B cell (primary cell): ENCODE results near the gene LRRN4CL. TPM values are rescaled to one million over a fixed set of nuclear protein-coding genes. Genes with fewer than 3 reads are reported as not detected.

ENCODE experiments used
- ATAC-seq: fragments of 200-7000 bp; cut with Tn5 transposase; one replicate; pipeline ENCODE4 v1.10.0; 2021; ENCODE audit warnings: low read depth, mild to moderate bottlenecking, moderate number of reproducible peaks, moderate library complexity
- CTCF ChIA-PET: fragments of 350-600 bp; sonication (Branson Sonifier 250); formaldehyde crosslinking; loops from one replicate; lab custom pipeline; 2021; ENCODE audit warnings: antibody characterized with exemption, inconsistent platforms; lab: Charles Lee
- POLR2A ChIA-PET: fragments of 350-600 bp; sonication (Branson Sonifier 250); formaldehyde crosslinking; loops from one replicate; lab custom pipeline; 2021; ENCODE audit warnings: antibody characterized with exemption; lab: Charles Lee
- DNase-seq: peaks from one replicate; pipeline ENCODE4 v3.0.0; 2013
- H2AFZ ChIP-seq: 2 replicates; pipeline ENCODE4 v1.6.1; 2012; ENCODE audit warnings: mild to moderate bottlenecking, low read depth, low read length; ENCODE audit not compliant: insufficient read depth, poor library complexity, severe bottlenecking
- H3K27ac ChIP-seq, 2 donors: 1 replicate in 1 of 2; 2 replicates in 1 of 2; pipeline ENCODE4 v1.5.1; 2012 to 2013; ENCODE audit warnings: low read length in 2 of 2, mild to moderate bottlenecking in 2 of 2, moderate library complexity in 1 of 2
- H3K27me3 ChIP-seq, 4 experiments: fragments of 200-600 bp in 1 of 4; sonication (generic) in 1 of 4; replicated peaks in 1 of 4; 1 replicate in 2 of 4; 2 replicates in 2 of 4; pipeline versions ENCODE4 v1.6.1 to v1.7.0; 2013 to 2016; ENCODE audit warnings: low read length in 3 of 4, mild to moderate bottlenecking in 2 of 4, mixed read lengths in 1 of 4, moderate library complexity in 1 of 4; ENCODE audit not compliant: insufficient read depth in 4 of 4, control insufficient read depth in 3 of 4; ENCODE audit errors: control extremely low read depth in 1 of 4
- H3K36me3 ChIP-seq, 2 experiments: replicated peaks in 1 of 2; 1 replicate in 1 of 2; 2 replicates in 1 of 2; pipeline versions ENCODE4 v1.6.1 to v1.7.1; 2013; ENCODE audit warnings: low read length in 1 of 2; ENCODE audit not compliant: insufficient read depth in 2 of 2, control insufficient read depth in 1 of 2; ENCODE audit errors: control extremely low read depth in 1 of 2, extremely low read depth in 1 of 2
- H3K4me1 ChIP-seq, 2 donors: fragments of 200-600 bp in 1 of 2; sonication (generic) in 1 of 2; 1 replicate in 1 of 2; 2 replicates in 1 of 2; pipeline versions ENCODE4 v1.5.1 to v1.6.1; 2013 to 2017; ENCODE audit warnings: low read length in 2 of 2; ENCODE audit not compliant: control insufficient read depth in 2 of 2, insufficient read depth in 2 of 2
- H3K4me2 ChIP-seq: replicated peaks from 2 replicates; pipeline ENCODE3; 2012; ENCODE audit warnings: mild to moderate bottlenecking, low read depth, low read length; ENCODE audit not compliant: poor library complexity, severe bottlenecking
- H3K4me3 ChIP-seq, 5 experiments: fragments of 200-600 bp in 1 of 5; sonication (generic) in 1 of 5; 1 replicate in 3 of 5; 2 replicates in 2 of 5; pipeline versions ENCODE4 v1.5.1 to v1.7.0; 2011 to 2016; ENCODE audit warnings: low read length in 4 of 5, mild to moderate bottlenecking in 4 of 5, low read depth in 2 of 5, control low read depth in 1 of 5, moderate library complexity in 1 of 5; ENCODE audit not compliant: insufficient read depth in 1 of 5; ENCODE audit errors: control extremely low read depth in 1 of 5, extremely low read depth in 1 of 5
- H3K79me2 ChIP-seq: fragments of 200-600 bp; sonication (generic); one replicate; pipeline ENCODE4 v1.6.0; 2016; ENCODE audit warnings: low read length; ENCODE audit not compliant: control insufficient read depth, insufficient read depth
- H3K9ac ChIP-seq: fragments of 200-600 bp; sonication (generic); 2 replicates; pipeline ENCODE4 v1.6.1; 2017; ENCODE audit warnings: mild to moderate bottlenecking, low read length, moderate library complexity
- H3K9me3 ChIP-seq, 3 donors: one replicate each; pipeline versions ENCODE4 v1.6.1 to v1.7.1; 2013; ENCODE audit warnings: low read length in 2 of 3; ENCODE audit not compliant: control insufficient read depth in 2 of 3, insufficient read depth in 1 of 3; ENCODE audit errors: control extremely low read depth in 1 of 3
- H4K20me1 ChIP-seq: 2 replicates; pipeline ENCODE4 v1.6.0; 2012; ENCODE audit warnings: mild to moderate bottlenecking, low read length; ENCODE audit not compliant: insufficient read depth, control insufficient read depth, poor library complexity, severe bottlenecking
- H3K27ac Mint-ChIP-seq: one replicate; pipeline ENCODE4 v1.8.0; 2021; ENCODE audit warnings: mixed read lengths
- H3K27me3 Mint-ChIP-seq: one replicate; pipeline ENCODE4 v1.8.0; 2021; ENCODE audit warnings: mixed read lengths
- H3K4me1 Mint-ChIP-seq: one replicate; pipeline ENCODE4 v1.8.0; 2021; ENCODE audit warnings: mixed read lengths
- H3K4me3 Mint-ChIP-seq: one replicate; pipeline ENCODE4 v1.8.0; 2021; ENCODE audit warnings: mixed read lengths
- H3K9me3 Mint-ChIP-seq: one replicate; pipeline ENCODE4 v1.8.0; 2022; ENCODE audit warnings: mixed read lengths; ENCODE audit not compliant: insufficient read depth
- CTCF ChIP-seq: fragments of 200-600 bp; IDR thresholded peaks from one replicate; pipeline ENCODE4 v1.8.0; 2022; ENCODE audit warnings: antibody characterized with exemption, mild to moderate bottlenecking
- EZH2 ChIP-seq: IDR thresholded peaks from 2 replicates; pipeline ENCODE4 v1.6.1; 2012; ENCODE audit warnings: borderline replicate concordance, low read depth, mild to moderate bottlenecking, moderate library complexity, low read length; ENCODE audit not compliant: insufficient read depth, poor library complexity, severe bottlenecking
- WGBS: methylation state at CpG from one replicate; pipeline ENCODE4 v1.1.5; 2013; ENCODE audit warnings: missing lambda C conversion rate; ENCODE audit not compliant: insufficient coverage; 5-methylcytosine and 5-hydroxymethylcytosine counted together
- intact Hi-C: fragments of 100-400 bp; cut with micrococcal nuclease; formaldehyde crosslinking; loops from one replicate; pipeline ENCODE4 v1.10.0; 2022
- polyA plus RNA-seq: library from polyadenylated mRNA; depleted of rRNA; stranded (reverse); fragments of >200 nt; gene quantifications from 2 replicates; pipeline ENCODE4 v1.2.3, GENCODE V29; 2012
- total RNA-seq, 2 donors: library from RNA; stranded (reverse); fragments of 120-200 nt in 1 of 2; gene quantifications; 1 replicate in 1 of 2; 2 replicates in 1 of 2; pipeline versions ENCODE4 v1.2.3 to v1.2.4, GENCODE V29; 2013 to 2022

Gene LRRN4CL
- total and polyA plus RNA-seq, 2 donors (not counting 1 experiment from before 2014, with no cell fraction given): 0.03 to 0.25 TPM

- peaks cover 22 to 33% of the 10 kb centered on the region in 2 donors for H3K4me1 ChIP-seq
- intact Hi-C loops: no loop called here
- 100% methylated on average over 1 of the region's 6 CpGs for WGBS
Measured at GRCh38 chr11:62712276-62712812, 23.0 kb upstream of the LRRN4CL start.

More at GRCh38 chr11:62712276-62712812, 23.0 kb upstream of the LRRN4CL start:
- Mint-ChIP-seq H3K4me3 (no peak overlapping the region), H3K4me1 (peaks cover 43% of the 10 kb centered on the region), H3K27ac (peak overlapping the region; percentile 64), H3K27me3 (no peaks in the 10 kb centered on the region), H3K9me3 (no peaks in the 10 kb centered on the region)
- ChIA-PET POLR2A (interaction anchor here (0.6 to 1.0 kb wide), 2 partner anchors 129 to 140 kb away, joined by 3 to 4 read pairs; no protein-coding TSS in a partner anchor), CTCF (no interaction called here)
- no peak for TF ChIP-seq CTCF
- no peak for TF ChIP-seq EZH2
- DNase-seq: no peak
- H3K27ac ChIP-seq: peak overlapping the region in 1 of 2 donors; percentile 51
- no peak overlapping the region for H3K9ac ChIP-seq
- no peaks in the 10 kb centered on the region for H3K27me3 ChIP-seq
- H4K20me1 ChIP-seq: peaks cover 6% of the 10 kb centered on the region
- ATAC-seq: no peak
- no peak overlapping the region for H3K4me3 ChIP-seq
- H3K79me2 ChIP-seq: peaks cover 42% of the 10 kb centered on the region
- H3K9me3 ChIP-seq: no peaks in the 10 kb centered on the region
- no peak overlapping the region for H2AFZ ChIP-seq
- H3K36me3 ChIP-seq: peaks cover 2 to 61% of the 10 kb centered on the region in 2 experiments
- no peak overlapping the region for H3K4me2 ChIP-seq
